IMR-90 (cell line): ENCODE data around the gene OR8H1. TPM values are rescaled to one million over a fixed set of nuclear protein-coding genes. Genes with fewer than 3 reads are reported as not detected.

ENCODE experiments used
- ATAC-seq: fragments of 200-7000 bp; cut with Tn5 transposase; 2 replicates; pipeline ENCODE4 v1.9.1; 2020; ENCODE audit warnings: low read depth, mild to moderate bottlenecking, moderate library complexity
- BruUV-seq: library from RNA; stranded (reverse); fragments of 400-500 nt; replicated peaks from 2 replicates; lab custom pipeline; 2021; lab: Mats Ljungman, UMichigan
- CTCF ChIA-PET: fragments of 300-600 bp; formaldehyde crosslinking; extraction: SDS; loops from one replicate; lab custom pipeline; 2021; ENCODE audit warnings: antibody characterized with exemption; lab: Yijun Ruan, JAX
- POLR2A ChIA-PET: fragments of 300-600 bp; sonication (Branson Sonifier 250); formaldehyde crosslinking; loops from one replicate; lab custom pipeline; 2022; ENCODE audit warnings: antibody characterized with exemption; ENCODE audit not compliant: unreplicated experiment; lab: Charles Lee
- DNase-seq: peaks from one replicate; pipeline ENCODE4 v3.0.0; 2013
- H2AFZ ChIP-seq: replicated peaks from 2 replicates; pipeline ENCODE3; 2013; ENCODE audit warnings: low read length, mild to moderate bottlenecking; ENCODE audit not compliant: poor library complexity
- H2AK5ac ChIP-seq: 2 replicates; pipeline ENCODE4 v1.6.1; 2013; ENCODE audit warnings: low read depth, low read length, inconsistent platforms
- H2AK9ac ChIP-seq: replicated peaks from 2 replicates; pipeline ENCODE3; 2013; ENCODE audit warnings: mild to moderate bottlenecking, low read depth, low read length, moderate library complexity; ENCODE audit not compliant: poor library complexity
- H2BK120ac ChIP-seq: 2 replicates; pipeline ENCODE4 v1.6.1; 2013; ENCODE audit warnings: low read depth, low read length, inconsistent platforms
- H2BK15ac ChIP-seq: 3 replicates; pipeline ENCODE4 v1.6.1; 2013; ENCODE audit warnings: low read depth, low read length, inconsistent platforms
- H2BK20ac ChIP-seq: 2 replicates; pipeline ENCODE4 v1.6.1; 2013; ENCODE audit warnings: low read depth, mild to moderate bottlenecking, inconsistent platforms, low read length, moderate library complexity
- H2BK5ac ChIP-seq: 2 replicates; pipeline ENCODE4 v1.6.1; 2013; ENCODE audit warnings: mild to moderate bottlenecking, low read depth, low read length, inconsistent platforms; ENCODE audit not compliant: poor library complexity, severe bottlenecking
- H3K14ac ChIP-seq: replicated peaks from 2 replicates; pipeline ENCODE4 v1.6.1; 2013; ENCODE audit warnings: low read depth, low read length, inconsistent platforms
- H3K18ac ChIP-seq: 2 replicates; pipeline ENCODE4 v1.6.1; 2013; ENCODE audit warnings: low read depth, low read length, control low read depth
- H3K23ac ChIP-seq: 2 replicates; pipeline ENCODE4 v1.6.1; 2013; ENCODE audit warnings: low read depth, low read length, inconsistent platforms
- H3K27ac ChIP-seq: 2 replicates; pipeline ENCODE4 v1.5.1; 2013; ENCODE audit warnings: mild to moderate bottlenecking, control low read depth, low read length; ENCODE audit not compliant: insufficient read depth
- H3K27me3 ChIP-seq: 2 replicates; pipeline ENCODE4 v1.6.1; 2013; ENCODE audit warnings: low read length; ENCODE audit not compliant: control insufficient read depth, insufficient read depth
- H3K36me3 ChIP-seq: 2 replicates; pipeline ENCODE4 v1.6.1; 2013; ENCODE audit warnings: low read length, mixed read lengths; ENCODE audit not compliant: control insufficient read depth, insufficient read depth
- H3K4ac ChIP-seq: 2 replicates; pipeline ENCODE4 v1.6.1; 2013; ENCODE audit warnings: low read depth, low read length, inconsistent platforms
- H3K4me1 ChIP-seq: 2 replicates; pipeline ENCODE4 v1.6.1; 2013; ENCODE audit warnings: low read length, mixed read lengths; ENCODE audit not compliant: control insufficient read depth, insufficient read depth
- H3K4me2 ChIP-seq: 2 replicates; pipeline ENCODE4 v1.6.1; 2013; ENCODE audit warnings: low read depth, mild to moderate bottlenecking, control low read depth, low read length, moderate library complexity
- H3K4me3 ChIP-seq: 2 replicates; pipeline ENCODE4 v1.5.1; 2013; ENCODE audit warnings: low read depth, mild to moderate bottlenecking, control low read depth, low read length, moderate library complexity; ENCODE audit not compliant: insufficient read depth
- H3K56ac ChIP-seq: 2 replicates; pipeline ENCODE4 v1.6.1; 2013; ENCODE audit warnings: low read length, inconsistent platforms; ENCODE audit not compliant: insufficient read depth; ENCODE audit errors: extremely low read depth
- H3K79me1 ChIP-seq, 2 experiments: 2 replicates each; pipeline ENCODE4 v1.6.1; 2013; ENCODE audit warnings: low read length in 2 of 2, inconsistent platforms in 1 of 2, low read depth in 1 of 2
- H3K9ac ChIP-seq: 2 replicates; pipeline ENCODE4 v1.6.1; 2013; ENCODE audit warnings: low read depth, low read length, control low read depth
- H3K9me1 ChIP-seq: 2 replicates; pipeline ENCODE4 v1.6.1; 2013; ENCODE audit warnings: low read length, inconsistent platforms; ENCODE audit not compliant: insufficient read depth
- H3K9me3 ChIP-seq: 2 replicates; pipeline ENCODE4 v1.6.1; 2013; ENCODE audit warnings: low read length; ENCODE audit not compliant: control insufficient read depth, insufficient read depth
- H4K20me1 ChIP-seq: 2 replicates; pipeline ENCODE4 v1.6.1; 2013; ENCODE audit warnings: low read length, inconsistent platforms; ENCODE audit not compliant: insufficient read depth
- H4K5ac ChIP-seq: 2 replicates; pipeline ENCODE4 v1.6.1; 2013; ENCODE audit warnings: mild to moderate bottlenecking, low read depth, low read length, control low read depth
- H4K8ac ChIP-seq, 2 experiments: 2 replicates each; pipeline ENCODE4 v1.6.1; 2013; ENCODE audit warnings: low read depth in 2 of 2, low read length in 2 of 2, control low read depth in 1 of 2, inconsistent platforms in 1 of 2
- H4K91ac ChIP-seq: 2 replicates; pipeline ENCODE4 v1.6.1; 2013; ENCODE audit warnings: low read depth, low read length, inconsistent platforms; ENCODE audit not compliant: insufficient read depth
- CHD1 ChIP-seq: IDR thresholded peaks from 2 replicates; pipeline ENCODE4 v1.6.1; 2012; ENCODE audit warnings: low read depth, low read length, improper control_type of control experiment
- CTCF ChIP-seq: conservative IDR thresholded peaks from 2 replicates; pipeline ENCODE4 v1.5.1; 2012; ENCODE audit warnings: mild to moderate bottlenecking, low read depth, low read length, improper control_type of control experiment
- ELK1 ChIP-seq: fragments of 150-350 bp; IDR thresholded peaks from 2 replicates; pipeline ENCODE4 v1.6.1; 2016; ENCODE audit warnings: low read depth, mild to moderate bottlenecking, low read length, moderate library complexity, borderline replicate concordance
- FOS ChIP-seq: fragments of 150-350 bp; IDR thresholded peaks from 2 replicates; pipeline ENCODE4 v1.6.1; 2016; ENCODE audit warnings: low read depth, low read length
- MAFK ChIP-seq: IDR thresholded peaks from 2 replicates; pipeline ENCODE4 v1.6.1; 2012; ENCODE audit warnings: low read depth, low read length, improper control_type of control experiment
- MAZ ChIP-seq: IDR thresholded peaks from 2 replicates; pipeline ENCODE4 v1.6.1; 2012; ENCODE audit warnings: low read depth, mild to moderate bottlenecking, low read length, improper control_type of control experiment, moderate library complexity, borderline replicate concordance
- MXI1 ChIP-seq: IDR thresholded peaks from 2 replicates; pipeline ENCODE4 v1.6.1; 2012; ENCODE audit warnings: low read depth, mild to moderate bottlenecking, low read length, moderate library complexity, borderline replicate concordance
- NFE2L2 ChIP-seq: fragments of 150-350 bp; IDR thresholded peaks from 2 replicates; pipeline ENCODE4 v1.6.1; 2016; ENCODE audit warnings: low read depth, mild to moderate bottlenecking, low read length
- POLR2A ChIP-seq: IDR thresholded peaks from 2 replicates; pipeline ENCODE4 v1.6.1; 2012; ENCODE audit warnings: mild to moderate bottlenecking, low read depth, low read length
- RAD21 ChIP-seq: IDR thresholded peaks from 2 replicates; pipeline ENCODE4 v1.6.1; 2012; ENCODE audit warnings: low read length, improper control_type of control experiment
- RFX5 ChIP-seq: IDR thresholded peaks from 2 replicates; pipeline ENCODE4 v1.8.0; 2012; ENCODE audit warnings: low read depth, mild to moderate bottlenecking, low read length, moderate library complexity
- SMC3 ChIP-seq: fragments of 150-350 bp; IDR thresholded peaks from 2 replicates; pipeline ENCODE4 v1.6.1; 2016; ENCODE audit warnings: low read depth, mild to moderate bottlenecking, antibody characterized with exemption, low read length, moderate library complexity
- WGBS, 2 experiments: methylation state at CpG; one replicate each; pipeline versions ENCODE4 v1.1.5 to v1.1.7; 2013; ENCODE audit warnings: missing lambda C conversion rate in 2 of 2; ENCODE audit not compliant: insufficient read length in 1 of 2; ENCODE audit errors: extremely low coverage in 2 of 2; 5-methylcytosine and 5-hydroxymethylcytosine counted together
- dilution Hi-C: fragments of 300-500 bp; cut with HindIII; formaldehyde crosslinking; loops from one replicate; pipeline ENCODE4 v1.14.3; 2018; ENCODE audit warnings: low sequenced_read_pairs; ENCODE audit not compliant: unreplicated experiment
- in situ Hi-C: fragments of 300-500 bp; cut with MboI; formaldehyde crosslinking; loops from 3 replicates; pipeline ENCODE4 v1.14.3; 2019; ENCODE audit warnings: low sequenced_read_pairs, inconsistent platforms, mixed read lengths
- intact Hi-C: fragments of 100-400 bp; cut with micrococcal nuclease; formaldehyde crosslinking; loops from 2 replicates; pipeline ENCODE4 v1.10.0; 2022
- polyA plus RNA-seq, 3 experiments: library from polyadenylated mRNA; depleted of rRNA; stranded (reverse); fragments of >200 nt; gene quantifications; 2 replicates each; pipeline ENCODE4 v1.2.3, GENCODE V29; 2012; ENCODE audit warnings: low replicate concordance in 1 of 3
- total RNA-seq: library from RNA; depleted of rRNA; stranded (reverse); fragments of >200 nt; gene quantifications from 2 replicates; pipeline ENCODE4 v1.2.3, GENCODE V29; 2012

Gene OR8H1
- total and polyA plus RNA-seq, 2 of the 4 experiments (the other 2 are of a cell fraction): not detected

GRCh38 chr11:56296898-56297297 is 4.8 kb upstream of the OR8H1 start:
- TF ChIP-seq CTCF (no peak), MAZ (no peak), NFE2L2 (no peak), SMC3 (no peak), RFX5 (no peak), MAFK (no peak), RAD21 (no peak), POLR2A (no peak), MXI1 (no peak), ELK1 (no peak), CHD1 (no peak), FOS (no peak)
- Histone ChIP-seq H2BK20ac (no peak overlapping the region), H3K9me3 (peaks cover 3% of the 10 kb centered on the region; the same call in 1 of the 2 replicates), H4K20me1 (no peaks in the 10 kb centered on the region), H2AFZ (no peak overlapping the region), H2BK5ac (no peak overlapping the region), H3K56ac (no peak overlapping the region), H4K8ac (no peak overlapping the region), H3K9ac (no peak overlapping the region), H4K91ac (no peak overlapping the region), H3K23ac (no peak overlapping the region), H3K79me1 (no peaks in the 10 kb centered on the region), H3K27me3 (no peaks in the 10 kb centered on the region), H3K4ac (no peak overlapping the region), H3K4me3 (no peak overlapping the region), H2AK9ac (no peak overlapping the region), H3K36me3 (no peaks in the 10 kb centered on the region), H3K18ac (no peak overlapping the region), H3K9me1 (no peaks in the 10 kb centered on the region), H4K5ac (no peak overlapping the region), H2BK15ac (no peak overlapping the region), H3K27ac (no peak overlapping the region), H2AK5ac (no peak overlapping the region), H3K4me2 (no peak overlapping the region), H3K4me1 (no peaks in the 10 kb centered on the region), H3K14ac (no peak overlapping the region), H2BK120ac (no peak overlapping the region)
- ChIA-PET POLR2A (no interaction called here), CTCF (no interaction called here)
- no CpG with 5 or more reads among the region's 4 CpGs for WGBS, 2 experiments
- intact Hi-C loops: no loop called here
- no peak for ATAC-seq
- in situ Hi-C loops: no loop called here
- DNase-seq: no peak
- dilution Hi-C loops: no loop called here
- no TSS peak for BruUV-seq
